KMS-11 (cell line): ENCODE data around the gene SLC9A9.

Experiments
- H2AFZ ChIP-seq: fragments of 200-600 bp; sonication (generic); 2 replicates; pipeline ENCODE4 v1.6.1; 2016; ENCODE audit warnings: antibody characterized with exemption, mixed run types, low read depth
- H3K27ac ChIP-seq: fragments of 200-600 bp; sonication (generic); 2 replicates; pipeline ENCODE4 v1.6.1; 2016; ENCODE audit warnings: mild to moderate bottlenecking, mixed run types
- H3K27me3 ChIP-seq: fragments of 200-600 bp; sonication (generic); 2 replicates; pipeline ENCODE4 v1.6.1; 2017; ENCODE audit warnings: mild to moderate bottlenecking, low read depth, mixed run types, moderate library complexity; ENCODE audit not compliant: insufficient read depth
- H3K36me3 ChIP-seq: fragments of 200-600 bp; sonication (generic); 2 replicates; pipeline ENCODE4 v1.6.1; 2017; ENCODE audit warnings: mild to moderate bottlenecking, mixed run types; ENCODE audit not compliant: insufficient read depth
- H3K4me1 ChIP-seq: fragments of 200-600 bp; sonication (generic); 2 replicates; pipeline ENCODE4 v1.6.1; 2016; ENCODE audit warnings: mild to moderate bottlenecking, low read depth, mixed run types; ENCODE audit not compliant: poor library complexity, severe bottlenecking
- H3K4me2 ChIP-seq: fragments of 200-600 bp; sonication (generic); 2 replicates; pipeline ENCODE4 v1.7.0; 2016; ENCODE audit warnings: mild to moderate bottlenecking, mixed run types
- H3K4me3 ChIP-seq: fragments of 200-600 bp; sonication (generic); IDR thresholded peaks from 2 replicates; pipeline ENCODE4 v1.6.1; 2017; ENCODE audit warnings: low read depth, low read length, mixed read lengths; ENCODE audit not compliant: insufficient read depth
- H3K79me2 ChIP-seq: fragments of 200-600 bp; sonication (generic); 2 replicates; pipeline ENCODE4 v1.6.1; 2016; ENCODE audit warnings: low read depth, mixed run types; ENCODE audit not compliant: insufficient read depth
- H3K9ac ChIP-seq: fragments of 200-600 bp; sonication (generic); 2 replicates; pipeline ENCODE4 v1.6.1; 2016; ENCODE audit warnings: mild to moderate bottlenecking, mixed run types
- H4K20me1 ChIP-seq: fragments of 200-600 bp; sonication (generic); 2 replicates; pipeline ENCODE4 v1.6.1; 2016; ENCODE audit warnings: mild to moderate bottlenecking, mixed run types; ENCODE audit not compliant: insufficient read depth
- TF ChIP-seq, protein P1 (sequence below): fragments of 200-600 bp; sonication (generic); conservative IDR thresholded peaks from 2 replicates; pipeline ENCODE4 v1.6.1; 2017; ENCODE audit warnings: low read depth, mild to moderate bottlenecking, antibody characterized with exemption, low read length, moderate library complexity, mixed read lengths

Gene SLC9A9

DNA sequence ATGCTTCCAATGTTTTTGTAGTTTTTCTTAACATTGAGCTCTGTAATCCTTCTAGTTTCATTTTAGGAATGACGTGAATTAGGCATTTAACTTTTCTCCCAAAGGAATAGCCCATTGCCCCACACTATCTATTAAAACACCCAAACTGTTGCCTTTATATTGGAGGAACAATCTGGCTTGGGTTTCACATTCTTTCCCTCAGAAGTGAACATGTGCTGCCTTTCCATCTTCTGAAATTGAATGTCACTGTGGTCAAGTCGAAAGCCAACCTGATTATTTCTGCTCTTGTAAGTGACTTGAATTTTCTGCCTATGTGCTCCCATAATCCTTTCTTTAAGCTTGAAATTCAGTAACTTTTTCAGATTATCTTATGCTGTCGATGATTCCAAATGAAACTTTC, 214.5 kb downstream of the SLC9A9 start:
- Histone ChIP-seq H3K9ac (no peak overlapping the region), H3K27ac (no peak overlapping the region), H3K27me3 (no peaks in the 10 kb centered on the region), H3K79me2 (no peaks in the 10 kb centered on the region), H3K4me3 (no peak overlapping the region), H3K36me3 (no peaks in the 10 kb centered on the region), H3K4me1 (no peaks in the 10 kb centered on the region), H3K4me2 (no peak overlapping the region), H4K20me1 (no peaks in the 10 kb centered on the region), H2AFZ (no peak overlapping the region)
- TF ChIP-seq, protein P1, sequence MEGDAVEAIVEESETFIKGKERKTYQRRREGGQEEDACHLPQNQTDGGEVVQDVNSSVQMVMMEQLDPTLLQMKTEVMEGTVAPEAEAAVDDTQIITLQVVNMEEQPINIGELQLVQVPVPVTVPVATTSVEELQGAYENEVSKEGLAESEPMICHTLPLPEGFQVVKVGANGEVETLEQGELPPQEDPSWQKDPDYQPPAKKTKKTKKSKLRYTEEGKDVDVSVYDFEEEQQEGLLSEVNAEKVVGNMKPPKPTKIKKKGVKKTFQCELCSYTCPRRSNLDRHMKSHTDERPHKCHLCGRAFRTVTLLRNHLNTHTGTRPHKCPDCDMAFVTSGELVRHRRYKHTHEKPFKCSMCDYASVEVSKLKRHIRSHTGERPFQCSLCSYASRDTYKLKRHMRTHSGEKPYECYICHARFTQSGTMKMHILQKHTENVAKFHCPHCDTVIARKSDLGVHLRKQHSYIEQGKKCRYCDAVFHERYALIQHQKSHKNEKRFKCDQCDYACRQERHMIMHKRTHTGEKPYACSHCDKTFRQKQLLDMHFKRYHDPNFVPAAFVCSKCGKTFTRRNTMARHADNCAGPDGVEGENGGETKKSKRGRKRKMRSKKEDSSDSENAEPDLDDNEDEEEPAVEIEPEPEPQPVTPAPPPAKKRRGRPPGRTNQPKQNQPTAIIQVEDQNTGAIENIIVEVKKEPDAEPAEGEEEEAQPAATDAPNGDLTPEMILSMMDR: no peak

DNA sequence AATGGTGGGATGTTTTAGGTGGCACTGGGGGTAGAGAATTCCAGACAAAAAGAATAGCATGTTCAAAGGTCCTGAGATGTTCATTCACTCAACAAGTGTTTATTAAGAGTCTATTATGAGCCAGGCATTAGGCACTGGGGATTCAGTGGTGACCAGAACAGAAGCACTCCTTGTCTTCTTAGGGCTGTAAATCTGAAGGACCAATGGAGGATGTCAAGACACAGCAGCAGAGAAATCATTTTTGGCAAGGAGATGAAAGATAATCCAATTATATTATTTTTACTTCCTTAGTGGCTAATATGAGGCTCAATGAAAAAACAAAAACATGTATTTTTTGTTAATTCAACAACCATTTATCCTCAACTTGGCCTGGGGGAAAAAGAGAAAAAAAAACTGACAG, 218.5 kb downstream of the SLC9A9 start:
- Histone ChIP-seq H3K9ac (no peak overlapping the region), H3K79me2 (no peaks in the 10 kb centered on the region), H2AFZ (no peak overlapping the region), H3K36me3 (no peaks in the 10 kb centered on the region), H3K27ac (no peak overlapping the region), H3K27me3 (no peaks in the 10 kb centered on the region), H3K4me1 (no peaks in the 10 kb centered on the region), H3K4me2 (no peak overlapping the region), H3K4me3 (no peak overlapping the region), H4K20me1 (no peaks in the 10 kb centered on the region)
- TF ChIP-seq, protein P1: no peak

DNA sequence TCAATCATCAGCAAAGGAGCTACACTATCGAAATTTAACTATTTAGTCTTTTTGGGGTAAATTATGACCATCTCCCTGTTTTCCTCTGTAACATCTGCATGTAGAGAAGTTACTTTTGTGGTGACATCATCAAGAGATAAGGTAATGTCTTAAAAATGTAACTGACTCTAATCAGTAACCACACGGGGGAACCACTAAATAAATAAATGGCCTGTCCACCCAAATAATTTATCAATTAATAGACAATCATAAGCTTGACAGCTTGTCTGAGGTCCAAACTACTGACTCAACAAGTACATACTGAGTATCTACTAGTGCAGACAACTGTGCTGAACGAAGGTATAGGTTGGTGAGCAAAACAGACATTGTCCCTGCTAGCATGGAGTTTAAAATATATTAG, 219.3 kb downstream of the SLC9A9 start:
- H3K27me3 ChIP-seq: no peaks in the 10 kb centered on the region
- H3K4me2 ChIP-seq: no peak overlapping the region
- TF ChIP-seq, protein P1: no peak
- no peak overlapping the region for H2AFZ ChIP-seq
- no peak overlapping the region for H3K9ac ChIP-seq
- H3K27ac ChIP-seq: no peak overlapping the region
- H3K4me3 ChIP-seq: no peak overlapping the region
- no peaks in the 10 kb centered on the region for H3K36me3 ChIP-seq
- H4K20me1 ChIP-seq: no peaks in the 10 kb centered on the region
- no peaks in the 10 kb centered on the region for H3K79me2 ChIP-seq
- H3K4me1 ChIP-seq: no peaks in the 10 kb centered on the region

DNA sequence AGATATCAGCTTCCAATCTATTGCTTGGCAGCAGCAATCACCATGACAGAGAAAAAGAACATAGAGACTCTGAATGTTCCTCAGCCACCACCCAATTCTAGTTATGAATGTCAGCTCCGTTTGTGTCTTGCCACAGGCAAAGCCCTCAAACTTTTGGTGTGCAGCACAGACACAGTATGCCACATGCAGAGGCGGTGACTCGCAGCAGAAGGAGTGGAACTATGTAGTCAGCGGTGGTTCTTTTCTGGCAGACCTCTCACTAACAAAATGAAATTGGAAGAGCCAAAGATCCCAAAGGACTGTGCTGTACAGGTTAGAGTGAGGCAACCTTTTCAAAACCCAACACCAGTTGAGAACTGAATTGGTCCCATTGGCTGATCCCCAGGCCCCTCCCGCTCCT, 220.9 kb downstream of the SLC9A9 start:
- no peaks in the 10 kb centered on the region for H4K20me1 ChIP-seq
- TF ChIP-seq, protein P1: no peak
- no peaks in the 10 kb centered on the region for H3K79me2 ChIP-seq
- no peaks in the 10 kb centered on the region for H3K36me3 ChIP-seq
- H3K4me2 ChIP-seq: no peak overlapping the region
- no peak overlapping the region for H2AFZ ChIP-seq
- H3K27me3 ChIP-seq: no peaks in the 10 kb centered on the region
- no peak overlapping the region for H3K9ac ChIP-seq
- no peak overlapping the region for H3K27ac ChIP-seq
- no peaks in the 10 kb centered on the region for H3K4me1 ChIP-seq
- no peak overlapping the region for H3K4me3 ChIP-seq
